ENCODE measurements around the gene RPL39. TPM values are rescaled to one million over a fixed set of nuclear protein-coding genes. Genes with fewer than 3 reads are reported as not detected.
"Not testable (repeated sequence)": the region's sequence is repeated elsewhere in the genome, so short reads cannot be mapped to it uniquely, and the experiment has no call there.

The RPL39 gene
- total RNA-seq, 1 experiment from 2014 or later, result 1,551 TPM

GRCh38 chrX:119753001-119753400 lies 38.4 kb downstream of the RPL39 start (continued):
- no peak for TF ChIP-seq E2F1 (CRISPR knock-in tag; IDR thresholded peaks at IDR 0.05)
- TF ChIP-seq AFF4 (CRISPR knock-in tag; IDR thresholded peaks at IDR 0.05; ENCODE audit: borderline replicate concordance), result no peak
- no peak for TF ChIP-seq CTCF (IDR thresholded peaks at IDR 0.05)
- no peak for TF ChIP-seq MXD4 (CRISPR knock-in tag; IDR thresholded peaks at IDR 0.05; ENCODE audit: borderline replicate concordance)
- TF ChIP-seq ATF1 (CRISPR knock-in tag; IDR thresholded peaks at IDR 0.05), result no peak

GRCh38 chrX:119750751-119751150 lies 40.7 kb downstream of the RPL39 start:
- peaks cover 15% of the 10 kb centered on the region for H3K4me1 Mint-ChIP-seq
- CTCF ChIA-PET; H3K27me3 Mint-ChIP-seq (ENCODE audit: low read depth); POLR2A ChIA-PET; H3K27ac Mint-ChIP-seq; H3K9me3 Mint-ChIP-seq; ATAC-seq; H3K36me3 Mint-ChIP-seq; DNase-seq (ENCODE audit: low spot score); H3K4me3 Mint-ChIP-seq: not testable (repeated sequence)

- H3K27me3 Mint-ChIP-seq (ENCODE audit: low read depth); ATAC-seq; H3K9me3 Mint-ChIP-seq; POLR2A ChIA-PET; H3K36me3 Mint-ChIP-seq; DNase-seq (ENCODE audit: low spot score); H3K27ac Mint-ChIP-seq; H3K4me1 Mint-ChIP-seq; H3K4me3 Mint-ChIP-seq: not testable (repeated sequence)
- CTCF ChIA-PET, result interaction anchor here (0.7 kb wide), 1 partner anchor 140 kb away, joined by 3 read pairs; no protein-coding TSS in a partner anchor
Observed at GRCh38 chrX:119750131-119750530, 41.3 kb downstream of the RPL39 start.

- ATAC-seq (no peak), DNase-seq (ENCODE audit: low spot score) (no peak)
- Mint-ChIP-seq H3K36me3 (no peaks in the 10 kb centered on the region), H3K9me3 (no peaks in the 10 kb centered on the region), H3K27me3 (ENCODE audit: low read depth) (no peaks in the 10 kb centered on the region), H3K4me3 (no peak overlapping the region), H3K4me1 (no peaks in the 10 kb centered on the region), H3K27ac (no peak overlapping the region)
- ChIA-PET POLR2A (no interaction called here), CTCF (interaction anchor here (1.5 kb wide), 1 partner anchor 16 kb away, joined by 4 read pairs; no protein-coding TSS in a partner anchor)
- TF ChIP-seq ZNF317 (CRISPR knock-in tag; IDR thresholded peaks at IDR 0.05; ENCODE audit: borderline replicate concordance, low read depth), result no peak
- no peak for TF ChIP-seq ETV6 (CRISPR knock-in tag; IDR thresholded peaks at IDR 0.05)
- no peak for TF ChIP-seq MYBL2 (CRISPR knock-in tag; IDR thresholded peaks at IDR 0.05)
- no peak for TF ChIP-seq OVOL2 (CRISPR knock-in tag; IDR thresholded peaks at IDR 0.05; ENCODE audit: borderline replicate concordance)
- TF ChIP-seq ZBTB43 (CRISPR knock-in tag; IDR thresholded peaks at IDR 0.05), result no peak
- TF ChIP-seq ZSCAN18 (CRISPR knock-in tag; IDR thresholded peaks at IDR 0.05), result no peak
- TF ChIP-seq ATF3 (CRISPR knock-in tag; conservative IDR thresholded peaks at IDR 0.05), result no peak
- TF ChIP-seq NFYB (CRISPR knock-in tag; conservative IDR thresholded peaks at IDR 0.05; ENCODE audit: low read depth), result no peak
- no peak for TF ChIP-seq ZNF425 (CRISPR knock-in tag; conservative IDR thresholded peaks at IDR 0.05)
- TF ChIP-seq CBFB (CRISPR knock-in tag; IDR thresholded peaks at IDR 0.05; ENCODE audit: low read depth), result no peak
- no peak for TF ChIP-seq FOXK1 (CRISPR knock-in tag; IDR thresholded peaks at IDR 0.05)
- no peak for TF ChIP-seq NFATC4 (CRISPR knock-in tag; IDR thresholded peaks at IDR 0.05)
- no peak for TF ChIP-seq GABPB1 (CRISPR knock-in tag; IDR thresholded peaks at IDR 0.05)
Observed at GRCh38 chrX:119745283-119745848, 46.1 kb downstream of the RPL39 start.
